ENCODE results near the gene CREG2.
"Not testable (repeated sequence)": the region's sequence is repeated elsewhere in the genome, so short reads cannot be mapped to it uniquely, and the experiment has no call there.

The CREG2 gene

DNA sequence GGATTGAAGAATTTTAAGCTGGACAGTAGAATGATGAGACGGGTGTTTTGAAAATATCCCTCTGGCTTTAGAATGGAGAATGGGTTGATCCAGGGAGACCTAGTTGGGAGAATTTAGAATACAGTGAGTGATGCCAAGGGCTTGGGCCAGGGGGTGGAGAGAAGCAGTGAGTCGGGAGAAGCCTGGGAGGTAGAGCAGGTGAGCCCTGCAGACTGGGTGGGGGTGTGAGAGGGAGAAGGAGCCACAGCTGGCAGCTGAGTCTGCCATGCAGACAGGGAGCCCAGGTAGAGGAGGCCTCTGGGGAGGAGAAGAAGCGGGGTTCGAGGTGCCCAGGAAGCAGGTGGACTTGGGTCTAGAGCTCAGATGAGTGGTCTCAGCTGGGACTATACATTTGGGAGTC is 18.2 kb downstream of the CREG2 start:
- DNase-seq, result no peak

DNA sequence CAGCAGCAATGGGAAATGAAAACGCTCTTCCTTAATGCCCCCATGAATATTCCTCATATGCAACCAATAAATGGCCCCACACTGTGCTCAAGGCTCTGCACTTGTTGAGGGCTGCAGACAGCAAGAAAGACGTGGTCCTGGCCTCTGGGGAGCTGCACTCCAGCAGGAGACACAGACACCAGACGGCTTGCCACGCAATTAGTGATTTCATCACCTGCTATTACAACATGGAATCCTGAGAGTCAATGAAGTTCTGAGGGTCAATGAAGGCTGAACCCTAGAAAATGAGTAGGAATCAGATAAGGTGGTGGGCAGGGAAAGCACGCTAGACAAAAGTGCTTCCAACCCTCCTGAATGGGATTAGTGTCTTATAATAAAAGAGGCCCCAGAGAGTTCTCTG is 18.9 kb downstream of the CREG2 start:
- no peak for DNase-seq

DNA sequence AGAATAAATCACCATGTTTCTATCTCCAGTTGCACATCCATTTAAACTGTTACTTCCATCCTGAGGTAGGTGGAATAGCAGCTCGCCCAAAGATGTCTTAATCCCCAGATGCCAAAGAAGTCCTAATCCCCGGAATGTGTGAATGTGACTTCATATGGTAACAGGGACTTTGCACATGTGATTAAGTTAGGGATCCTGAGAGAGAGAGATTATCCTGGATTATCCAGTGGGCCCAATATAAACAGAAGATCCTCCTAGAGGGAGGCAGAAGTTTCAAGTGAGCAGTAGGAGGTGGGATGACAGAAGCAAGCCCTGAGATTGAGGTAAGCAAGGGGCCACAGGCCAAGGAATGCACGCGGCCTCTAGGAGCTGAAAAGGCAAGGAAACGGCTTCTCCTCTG is 19.8 kb downstream of the CREG2 start:
- DNase-seq, result no peak

DNA sequence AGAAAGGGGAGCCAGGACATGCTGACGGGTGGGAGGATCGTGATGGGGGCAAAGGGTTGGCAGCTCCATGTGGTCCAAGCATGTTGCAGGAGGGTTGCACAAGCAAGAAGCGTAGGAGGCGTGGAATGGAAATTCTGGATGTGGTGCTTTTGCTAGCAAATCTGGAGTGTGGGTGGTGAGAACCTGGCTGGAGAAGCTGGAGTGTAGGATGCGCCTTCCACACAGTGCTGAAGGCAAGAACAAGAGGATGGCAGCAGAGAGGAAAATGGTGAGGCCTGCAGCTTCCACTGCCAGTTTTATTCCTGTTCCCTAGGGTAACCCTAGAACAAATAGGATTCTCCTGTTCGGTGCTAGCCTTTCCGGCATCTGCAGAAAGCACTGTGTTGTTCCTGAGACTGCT is 22.4 kb downstream of the CREG2 start:
- DNase-seq, result no peak

DNA sequence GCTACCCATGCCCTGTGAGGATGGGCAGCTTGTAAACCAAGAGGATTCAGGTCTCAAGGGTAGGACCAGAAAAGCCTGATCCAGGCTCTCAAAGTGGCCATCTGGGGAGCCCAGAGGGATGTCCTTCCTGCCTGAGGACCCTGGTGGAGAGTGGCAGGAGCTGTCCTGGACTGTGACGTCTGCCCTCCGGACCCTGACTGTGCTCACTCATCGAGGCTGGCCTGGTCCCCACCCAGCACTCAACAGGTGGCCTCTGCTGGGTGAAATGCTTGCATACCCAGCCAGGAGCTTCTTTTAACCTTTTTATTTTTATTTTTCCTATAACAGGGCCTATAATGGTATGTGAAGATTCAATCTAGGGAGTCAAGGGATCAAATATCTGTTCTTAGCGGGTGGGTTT is 24.5 kb downstream of the CREG2 start:
- no peak for DNase-seq

DNA sequence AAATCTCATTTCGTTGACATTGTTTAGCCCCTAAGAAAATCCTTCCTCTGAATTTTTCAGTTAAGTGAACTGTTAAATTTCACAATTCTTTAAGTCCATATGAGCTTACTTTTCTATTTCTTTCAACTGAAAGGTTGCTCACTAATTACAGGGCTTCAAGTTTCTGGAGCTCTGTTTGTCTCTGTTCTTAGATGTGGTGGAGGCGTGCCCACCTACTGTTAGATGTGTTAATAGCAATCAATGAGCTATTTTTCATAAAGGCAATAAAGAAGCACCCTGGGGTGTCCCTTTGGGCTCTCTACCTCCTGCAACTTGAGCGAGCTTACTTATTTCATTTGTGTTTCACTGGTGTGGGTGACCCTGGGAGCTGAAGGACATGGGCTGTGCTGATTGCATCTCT is 25.0 kb downstream of the CREG2 start:
- DNase-seq, result no peak

DNA sequence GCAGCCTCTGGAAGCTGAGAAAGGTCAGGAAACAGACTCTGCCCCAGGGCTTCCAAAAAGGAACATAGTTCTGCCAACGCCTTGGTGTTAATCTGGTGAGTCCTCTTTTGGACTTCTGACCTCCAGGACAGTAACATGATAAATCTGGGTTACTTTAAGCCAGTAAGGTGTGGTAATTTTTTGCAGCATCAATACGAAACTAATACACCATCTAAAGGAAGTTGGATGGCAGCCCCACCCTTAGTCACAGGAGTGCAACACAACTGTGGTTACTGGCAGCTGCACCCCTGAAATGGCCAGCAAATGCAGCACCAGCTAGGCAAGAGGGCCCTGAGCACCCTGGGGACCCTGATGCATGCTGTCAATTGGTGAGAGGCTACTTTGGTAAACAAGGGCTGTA is 25.8 kb downstream of the CREG2 start:
- DNase-seq, result no peak

DNA sequence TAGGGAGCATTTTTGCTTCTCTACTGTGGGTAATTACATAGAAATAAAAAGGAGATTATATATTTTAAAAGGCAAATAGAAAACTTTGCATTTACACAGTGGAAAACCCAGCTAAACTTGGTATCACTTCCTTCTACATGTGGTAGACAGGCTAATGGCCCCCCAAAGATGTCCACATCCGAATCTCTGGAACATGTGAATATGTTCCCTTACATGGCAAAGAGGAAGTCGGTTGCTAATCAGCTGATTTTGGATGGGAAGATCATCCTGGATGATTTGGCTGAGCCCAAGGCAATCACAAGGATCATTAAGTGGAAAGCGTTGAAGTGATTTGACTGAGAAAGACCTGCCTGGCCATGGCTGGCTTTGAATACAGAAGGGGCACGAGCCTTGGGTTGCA is 26.2 kb downstream of the CREG2 start:
- DNase-seq, result no peak

DNA sequence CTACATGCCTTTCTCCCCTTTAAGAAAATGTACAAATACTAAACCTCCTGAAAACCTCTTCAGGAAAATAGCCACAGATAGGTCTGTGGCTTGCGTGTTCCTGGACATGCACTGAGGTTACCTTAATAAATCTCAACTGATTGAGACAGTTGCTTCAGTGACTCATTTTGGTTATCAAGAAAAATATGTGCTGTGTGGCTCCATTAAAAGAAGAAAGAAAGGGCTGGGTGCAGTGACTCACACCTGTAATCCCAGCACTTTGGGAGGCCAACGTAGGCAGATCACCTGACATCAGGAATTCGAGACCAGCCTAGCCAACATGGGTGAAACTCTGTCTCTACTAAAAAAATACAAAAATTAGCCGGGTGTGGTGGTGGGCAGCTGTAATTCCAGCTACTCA is 27.1 kb downstream of the CREG2 start:
- DNase-seq, result no peak

DNA sequence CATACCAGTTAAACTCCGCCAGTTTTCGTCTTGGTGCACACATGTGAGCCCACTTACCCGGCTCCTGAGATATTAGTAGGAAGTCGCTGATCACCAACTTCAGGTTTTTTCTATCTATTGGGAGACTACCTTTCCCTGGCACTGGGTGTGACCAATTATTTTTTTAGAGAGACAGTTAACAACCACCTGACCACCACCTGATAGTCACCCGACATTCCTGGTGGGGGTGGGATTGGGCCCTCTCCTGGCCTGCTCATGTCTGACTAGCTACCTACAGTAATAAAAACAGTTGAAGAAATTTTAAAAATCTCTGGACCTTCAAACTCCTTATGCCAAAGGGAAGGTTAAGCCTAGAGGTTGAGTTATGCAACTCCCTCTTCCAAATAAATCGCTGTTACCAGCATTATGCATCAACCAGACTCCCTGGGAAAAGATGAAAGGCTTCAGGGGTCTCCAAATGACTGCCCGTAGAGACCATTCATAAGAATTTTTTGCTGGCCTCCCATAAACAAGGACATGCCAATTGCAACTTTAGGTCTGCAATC is 27.8 kb downstream of the CREG2 start:
- no peak for DNase-seq

DNA sequence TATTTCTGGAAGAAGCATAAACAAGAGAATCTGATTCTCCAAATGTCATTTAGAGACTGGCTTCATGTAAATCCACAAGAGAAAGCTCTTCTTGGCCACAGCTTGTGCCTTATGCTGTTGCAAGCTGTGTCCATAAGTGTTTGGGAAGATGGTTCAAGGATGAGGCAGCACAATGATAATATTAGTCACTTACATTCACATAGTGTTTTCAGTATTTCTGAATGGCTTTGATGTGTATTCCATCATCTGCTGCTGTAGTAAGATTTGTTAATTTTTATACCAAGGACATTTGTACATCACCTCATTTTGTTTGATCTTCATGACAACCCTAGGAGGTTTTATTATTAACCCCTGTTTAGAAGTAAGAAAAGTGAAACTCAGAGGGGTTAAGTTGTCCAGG is 29.9 kb downstream of the CREG2 start:
- DNase-seq, result no peak

DNA sequence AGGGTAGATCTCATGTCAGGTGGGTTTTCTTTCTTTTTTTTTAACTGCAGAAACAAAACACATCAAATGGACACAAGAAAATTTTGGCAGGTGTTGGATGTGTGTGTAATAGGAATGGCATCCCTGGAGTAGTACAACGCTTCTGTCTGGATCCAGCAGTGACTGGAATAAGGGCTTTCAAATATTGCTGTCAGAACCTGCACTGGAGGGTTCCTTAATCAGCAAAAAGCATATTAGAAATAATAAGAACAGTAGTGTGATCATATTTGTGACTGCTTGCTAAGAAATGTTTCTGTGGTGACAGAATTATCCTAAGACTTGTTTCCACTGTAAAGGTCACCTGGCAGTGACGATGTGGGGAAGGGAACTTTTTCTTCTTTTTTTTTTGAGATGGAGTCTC is 30.8 kb downstream of the CREG2 start:
- DNase-seq, result no peak

DNA sequence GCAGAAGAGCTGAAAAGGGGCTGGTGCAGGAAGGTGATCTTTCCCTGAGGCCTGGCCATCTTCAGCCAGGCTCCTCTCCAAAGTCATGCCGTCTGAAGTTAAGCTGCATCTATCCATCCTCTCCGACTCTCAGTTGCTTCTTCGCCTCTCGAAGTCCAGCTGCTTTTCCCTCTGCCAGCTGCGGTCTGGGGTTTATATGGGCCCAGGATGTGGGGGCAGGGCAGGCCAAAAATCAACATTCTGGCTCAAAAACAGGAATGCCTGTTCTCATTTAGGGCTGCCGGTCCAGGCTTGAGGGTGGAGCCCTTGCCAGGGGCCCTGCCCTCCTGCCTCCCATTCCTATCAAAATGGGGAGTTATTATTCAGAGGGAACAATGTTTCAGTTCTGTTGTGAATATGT is 31.2 kb downstream of the CREG2 start:
- DNase-seq, result no peak

DNA sequence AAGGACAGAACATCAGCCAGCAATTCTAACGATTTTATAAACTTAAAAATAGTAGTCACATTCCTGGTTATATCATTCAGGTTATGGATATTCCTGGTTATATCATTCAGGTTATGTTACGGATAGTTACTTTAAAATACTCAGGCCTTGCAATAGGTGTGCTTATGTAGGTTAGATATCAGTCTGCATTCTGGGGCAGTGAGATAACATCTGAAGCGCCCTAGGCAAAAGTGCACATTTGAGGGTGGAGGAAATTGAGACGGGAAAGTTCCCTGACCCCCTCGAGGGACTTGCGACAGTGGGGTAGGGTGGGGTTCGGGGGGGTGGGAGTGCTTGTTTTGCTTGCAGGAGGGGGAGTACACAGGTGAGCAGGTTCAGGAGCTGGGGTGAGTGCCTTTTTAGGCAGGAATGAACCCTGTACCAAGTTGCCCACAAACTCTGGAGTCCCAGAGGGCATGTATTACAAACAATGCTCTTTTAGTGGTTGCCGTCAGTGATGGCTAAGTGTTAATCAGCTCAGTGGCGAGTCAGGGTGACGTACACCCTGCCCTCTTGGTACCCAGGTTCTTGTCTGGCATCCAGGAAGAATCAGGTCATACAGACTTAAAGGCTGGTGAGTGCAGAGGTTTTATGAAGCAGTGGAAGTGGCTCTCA is 31.8 kb downstream of the CREG2 start:
- DNase-seq, result no peak

DNA sequence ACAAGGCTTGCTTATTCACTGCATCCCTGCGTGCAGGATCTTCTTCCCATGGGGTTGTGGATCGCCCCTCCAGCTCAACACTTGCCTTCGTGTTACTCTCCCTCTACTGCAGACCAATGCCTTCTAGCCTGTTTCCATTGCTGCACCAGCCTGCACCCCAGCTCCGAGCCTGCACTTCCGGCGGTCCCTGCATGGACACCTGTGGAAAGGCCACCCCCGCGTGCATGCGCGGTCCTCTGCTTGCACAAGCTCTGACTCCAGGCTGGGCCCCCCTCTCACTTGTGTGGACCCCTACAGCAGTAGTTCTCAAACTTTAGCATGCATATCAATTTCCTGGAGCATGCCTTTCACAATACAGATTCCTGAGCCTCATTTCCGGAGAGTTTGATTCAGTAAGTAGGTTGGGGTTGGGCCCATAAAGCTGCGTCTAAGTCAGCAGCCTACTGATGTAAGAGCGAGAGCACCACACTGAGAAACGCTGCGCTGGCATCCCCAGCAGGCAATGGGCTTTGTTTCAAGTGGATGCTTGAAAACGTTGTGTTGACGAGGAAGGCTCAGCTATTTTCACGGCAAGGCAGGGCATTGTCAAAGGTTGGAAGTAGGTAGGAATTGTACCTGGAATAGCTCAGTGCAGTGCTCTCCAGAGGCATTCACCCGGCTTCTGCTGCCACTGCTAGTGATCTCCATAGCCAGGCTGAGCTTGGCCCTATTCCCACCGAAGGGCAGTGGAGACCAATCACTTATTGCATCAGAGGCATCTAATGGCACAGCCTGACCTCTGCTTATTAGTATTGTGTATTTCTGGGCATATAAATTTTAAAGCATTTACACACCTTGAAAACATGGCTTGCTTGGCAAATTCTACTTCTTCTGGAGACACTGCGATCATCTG is 32.6 kb downstream of the CREG2 start:
- no peak for DNase-seq

DNA sequence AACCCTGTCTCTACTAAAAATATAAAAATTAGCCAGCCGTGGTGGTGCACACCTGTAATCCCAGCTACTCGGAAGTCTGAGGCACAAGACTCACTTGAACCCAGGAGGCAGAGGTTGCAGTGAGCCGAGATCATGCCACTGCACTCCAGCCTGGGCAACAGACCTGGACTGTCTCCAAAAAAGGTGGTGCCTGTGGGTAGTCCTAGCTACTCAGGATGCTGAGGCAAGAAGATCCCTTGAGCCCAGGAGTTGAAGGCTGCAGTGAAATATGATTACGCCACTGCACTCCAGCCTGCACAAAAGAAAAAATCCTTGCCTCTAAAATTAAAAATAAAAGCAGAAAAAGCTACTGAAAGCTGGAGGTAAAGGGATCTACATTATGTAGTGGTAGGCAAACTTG is 34.7 kb downstream of the CREG2 start:
- not testable (repeated sequence) for DNase-seq

DNA sequence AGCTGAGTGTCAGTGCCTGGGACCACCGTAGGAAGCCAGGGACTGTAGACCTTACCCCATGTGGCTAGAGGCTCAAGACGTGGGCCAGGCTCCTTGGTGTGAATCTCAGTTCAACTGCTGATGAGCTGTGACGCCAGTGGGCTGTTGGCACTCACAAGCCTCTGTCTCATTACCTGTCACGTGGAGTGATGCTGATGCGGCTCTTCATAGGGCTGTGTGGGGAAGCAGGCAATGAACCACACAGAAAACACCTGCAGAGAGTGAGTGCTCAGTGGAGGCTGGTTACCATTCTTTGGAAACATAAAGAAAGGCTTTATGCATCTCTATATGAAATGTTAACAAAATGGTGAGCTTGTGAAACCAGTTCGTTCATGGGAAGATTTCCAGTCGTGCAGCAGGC is 36.1 kb downstream of the CREG2 start:
- no peak for DNase-seq

DNA sequence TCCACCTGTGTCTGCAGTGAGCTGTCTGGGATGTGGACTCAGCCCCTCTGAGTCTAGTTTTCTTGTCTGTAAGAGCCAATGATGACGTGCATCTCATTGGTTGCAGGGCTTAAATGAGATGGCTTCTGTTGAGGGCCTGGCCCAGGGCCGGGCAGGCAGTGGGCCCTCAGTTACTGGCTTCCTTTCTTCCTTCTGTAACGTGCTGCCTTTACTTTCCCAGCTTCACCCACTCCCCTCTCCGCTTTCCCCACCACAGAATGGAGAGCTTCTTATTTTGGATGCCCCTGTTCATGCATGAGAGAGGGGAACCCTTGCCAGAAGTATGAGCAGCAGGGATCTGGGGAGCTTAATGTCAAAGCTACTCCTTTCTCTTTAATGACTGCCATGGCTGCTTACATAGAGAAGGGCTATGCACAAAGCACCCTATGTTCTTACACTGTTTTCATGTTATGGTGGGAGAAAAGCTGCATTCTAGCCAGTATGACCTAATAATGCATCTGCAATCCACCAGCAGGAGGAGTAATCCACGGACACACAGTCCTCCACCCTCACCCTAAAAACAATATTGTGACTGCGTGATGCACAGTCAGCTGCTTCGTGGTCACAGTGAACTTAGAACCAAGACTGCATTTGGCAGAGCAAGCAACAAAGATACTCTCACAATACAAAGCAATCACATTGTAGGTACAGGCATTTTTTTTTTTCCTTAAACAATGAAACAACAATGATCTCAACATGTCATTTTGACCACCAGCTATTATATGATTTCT is 37.2 kb downstream of the CREG2 start:
- DNase-seq, result no peak

DNA sequence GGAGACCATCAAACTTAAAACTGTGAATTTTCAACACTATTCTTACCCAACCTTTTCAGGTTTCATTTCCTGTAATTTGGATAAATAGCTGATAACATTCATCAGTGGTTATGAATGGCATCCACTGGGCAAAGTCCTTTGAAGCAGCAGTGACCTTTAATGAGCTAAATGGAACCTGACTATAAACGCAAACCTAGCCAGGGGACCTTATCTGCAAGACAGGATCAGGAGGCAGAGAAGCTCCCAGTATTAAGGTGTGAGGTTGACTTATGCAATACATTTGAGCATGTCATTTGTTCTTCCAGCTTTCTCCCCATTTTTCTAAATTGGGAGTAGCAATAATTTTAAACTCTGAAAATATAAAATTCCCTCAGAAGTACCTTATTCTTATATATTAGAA is 38.4 kb downstream of the CREG2 start:
- no peak for DNase-seq

DNA sequence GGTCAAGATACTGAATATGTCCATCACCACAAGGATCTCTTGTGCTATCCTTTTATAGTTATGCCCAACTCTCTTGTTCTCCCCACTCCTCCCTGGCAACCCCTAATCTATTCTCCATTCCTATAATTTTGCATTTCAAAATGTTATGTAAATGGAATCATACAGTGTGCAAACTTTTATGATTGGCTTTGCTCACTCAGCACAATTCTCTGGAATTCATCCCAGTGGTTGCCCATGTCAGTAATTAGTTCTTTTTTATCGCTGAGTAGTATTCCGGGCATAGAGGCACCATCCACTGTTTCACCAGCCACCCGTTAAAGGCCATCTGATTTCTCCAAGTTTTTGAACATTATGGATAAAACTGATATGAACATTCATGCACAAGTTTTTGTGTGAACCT is 40.4 kb downstream of the CREG2 start:
- no peak for DNase-seq

DNA sequence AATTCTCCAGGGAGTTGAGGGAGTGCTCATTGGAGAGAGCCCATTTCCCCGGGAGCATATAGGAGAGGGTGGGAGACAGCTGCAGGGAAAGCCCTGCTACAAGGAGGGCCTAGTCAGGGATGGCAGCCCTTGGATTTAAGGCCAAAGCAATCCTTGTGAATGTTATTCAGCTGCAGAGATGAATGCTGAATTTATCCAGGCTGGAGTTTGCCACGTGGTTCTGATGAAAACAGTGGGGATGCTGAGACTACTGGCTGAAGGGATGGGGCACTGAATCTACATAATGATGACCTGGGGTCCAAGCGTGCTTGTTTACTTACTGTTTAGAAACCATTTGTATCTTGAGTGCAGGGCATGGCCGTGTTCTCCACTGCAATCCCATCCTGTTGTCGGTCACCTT is 43.2 kb downstream of the CREG2 start:
- no peak for DNase-seq

DNA sequence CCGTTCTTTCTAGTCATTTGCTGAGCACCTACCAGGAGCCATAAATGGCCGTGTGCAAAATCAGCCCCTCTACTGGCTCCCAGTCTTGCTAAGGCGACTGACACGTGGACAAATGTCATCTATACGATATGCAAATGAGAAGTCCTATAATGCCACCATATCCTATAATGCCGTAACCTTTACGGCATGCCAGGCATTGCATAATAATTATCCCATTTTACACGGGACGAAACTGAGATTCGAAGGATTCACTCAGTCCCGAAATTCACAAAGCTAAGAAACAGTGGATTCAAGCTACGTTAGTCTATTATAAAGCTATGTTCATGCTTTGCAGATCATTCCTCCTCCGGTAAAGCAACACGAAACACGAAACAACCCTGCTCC is 44.7 kb downstream of the CREG2 start:
- no peak for DNase-seq

DNA sequence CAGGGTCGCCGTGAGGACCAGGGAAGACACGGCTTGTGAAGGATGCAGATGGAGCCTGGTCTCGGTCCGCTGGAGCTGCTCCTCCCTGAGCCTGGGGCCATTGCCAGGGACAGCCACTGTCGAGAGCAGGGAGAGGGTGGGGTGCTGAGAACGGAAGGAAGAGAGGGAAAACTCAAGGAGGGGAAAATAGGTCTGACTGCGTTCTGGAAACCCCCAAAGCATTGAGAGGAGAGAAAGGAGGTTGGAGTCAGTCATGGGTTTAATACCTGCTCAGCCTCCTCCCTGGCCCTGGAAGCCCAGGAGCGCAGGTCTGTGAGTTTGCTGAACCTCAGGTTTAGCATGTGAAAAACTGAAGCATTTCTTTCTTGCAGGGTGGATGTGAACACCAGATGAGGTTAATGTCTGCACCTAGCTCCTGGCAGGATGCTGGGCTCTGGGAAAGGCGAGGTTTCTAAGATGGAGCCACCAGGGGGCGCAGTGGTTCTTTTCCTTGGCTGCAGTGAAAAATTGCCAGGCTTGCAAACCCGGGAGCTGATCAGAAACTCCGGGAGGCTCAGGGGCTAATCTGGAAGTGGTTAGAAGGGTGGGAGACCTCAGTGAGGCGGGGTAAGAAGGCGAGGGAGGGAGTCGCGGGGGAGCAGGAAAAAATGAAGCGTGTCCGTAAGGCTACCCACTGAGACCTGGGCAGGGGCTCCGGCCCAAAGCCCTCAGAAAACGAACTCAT is 45.2 kb downstream of the CREG2 start:
- DNase-seq, result peak; percentile 5

Data from NCI-H2107 (cell line).